Measurements from ENCODE around the gene CHMP1B.
A peak's percentile ranks its signal among the peaks of the same experiment; 100 is the strongest.
"Not testable (repeated sequence)": the region's sequence is repeated elsewhere in the genome, so short reads cannot be mapped to it uniquely, and the experiment has no call there.

CHMP1B gene

DNA sequence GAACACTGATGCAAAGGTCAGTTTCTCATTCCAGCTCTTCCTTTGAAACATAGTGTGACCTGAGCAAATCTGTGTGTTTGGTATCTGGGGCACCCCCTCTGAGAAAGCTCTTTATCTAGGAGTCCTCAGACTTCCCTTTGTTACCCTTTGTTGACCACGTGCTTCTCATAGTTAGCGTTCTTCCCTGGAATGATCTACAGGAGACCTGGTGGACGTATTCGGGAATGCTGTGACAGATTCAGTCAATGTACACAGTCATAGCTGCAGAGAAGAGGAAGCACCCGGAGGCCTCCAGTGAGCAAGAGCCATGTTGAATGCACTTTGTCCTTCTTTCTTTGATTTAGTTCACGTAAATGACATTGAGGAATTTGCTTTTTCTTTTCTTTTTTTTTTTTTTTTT is 10.7 kb upstream of the CHMP1B start:
- no peak for DNase-seq (ENCODE audit: low spot score)

- no peak for DNase-seq (ENCODE audit: low spot score)
Measured at GRCh38 chr18:11842562-11842961, 8.7 kb upstream of the CHMP1B start.

GRCh38 chr18:11844436-11844835 is 6.8 kb upstream of the CHMP1B start:
- DNase-seq (ENCODE audit: low spot score): no peak

GRCh38 chr18:11845654-11846053 is 5.6 kb upstream of the CHMP1B start:
- DNase-seq (ENCODE audit: low spot score): no peak

GRCh38 chr18:11847811-11848210 is 3.4 kb upstream of the CHMP1B start:
- no peak for DNase-seq (ENCODE audit: low spot score)

GRCh38 chr18:11849279-11849678 is 1.9 kb upstream of the CHMP1B start:
- DNase-seq (ENCODE audit: low spot score): no peak

DNA sequence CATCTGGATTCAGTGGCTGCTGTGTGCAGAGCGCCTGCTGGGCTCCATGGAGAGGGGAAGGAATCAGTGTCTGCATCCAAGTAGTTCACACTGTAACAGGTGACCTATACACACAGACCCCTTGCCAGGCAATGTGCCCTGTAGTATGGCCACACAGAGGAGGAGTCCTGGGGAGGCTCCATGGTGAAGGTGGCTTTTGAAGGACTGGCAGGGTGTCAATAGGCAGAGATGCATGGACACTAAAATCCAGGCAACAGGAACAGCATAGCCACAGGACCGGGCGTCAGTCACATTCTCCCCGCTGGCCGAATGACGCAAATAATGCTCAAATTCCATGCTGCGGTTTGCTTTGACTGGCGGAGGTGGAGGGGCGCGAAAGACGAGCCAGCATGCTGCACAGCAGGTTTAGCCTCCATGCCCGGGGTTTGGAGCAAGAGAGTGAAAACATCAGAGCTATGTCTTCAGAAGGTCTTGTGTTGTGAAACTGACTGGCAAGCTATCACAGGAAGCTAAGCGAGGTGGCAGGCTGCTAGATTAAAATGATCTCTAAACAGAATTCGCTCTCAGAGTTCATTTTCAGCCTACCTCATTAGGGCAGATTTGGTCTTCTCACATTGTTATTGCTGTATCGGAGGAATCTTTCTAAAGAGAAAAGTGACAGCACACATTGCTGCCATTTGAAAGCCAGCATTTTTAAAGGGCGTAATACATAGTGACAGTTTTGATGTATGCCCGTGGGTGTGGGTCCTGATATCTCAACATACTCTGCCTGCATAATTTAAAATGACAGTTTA is 1.2 kb upstream of the CHMP1B start:
- DNase-seq (ENCODE audit: low spot score): peak; percentile 15

DNA sequence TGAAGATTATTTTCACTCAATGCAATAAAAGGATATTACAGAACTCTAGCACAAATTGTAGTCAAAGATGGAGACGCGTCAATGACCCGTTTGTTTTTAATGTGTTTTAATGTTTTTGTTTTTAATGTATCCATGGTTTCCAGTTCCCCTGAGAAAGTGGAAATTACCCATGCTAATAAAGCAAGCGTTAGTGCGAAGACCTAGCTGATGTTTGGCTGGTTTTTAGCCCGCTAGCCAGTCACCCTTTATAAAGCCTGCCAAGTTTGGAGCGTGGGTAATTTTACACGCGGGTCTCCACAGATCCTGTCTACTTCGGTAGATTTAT is 430 bp upstream of the CHMP1B start:
- no peak for DNase-seq (ENCODE audit: low spot score)

DNA sequence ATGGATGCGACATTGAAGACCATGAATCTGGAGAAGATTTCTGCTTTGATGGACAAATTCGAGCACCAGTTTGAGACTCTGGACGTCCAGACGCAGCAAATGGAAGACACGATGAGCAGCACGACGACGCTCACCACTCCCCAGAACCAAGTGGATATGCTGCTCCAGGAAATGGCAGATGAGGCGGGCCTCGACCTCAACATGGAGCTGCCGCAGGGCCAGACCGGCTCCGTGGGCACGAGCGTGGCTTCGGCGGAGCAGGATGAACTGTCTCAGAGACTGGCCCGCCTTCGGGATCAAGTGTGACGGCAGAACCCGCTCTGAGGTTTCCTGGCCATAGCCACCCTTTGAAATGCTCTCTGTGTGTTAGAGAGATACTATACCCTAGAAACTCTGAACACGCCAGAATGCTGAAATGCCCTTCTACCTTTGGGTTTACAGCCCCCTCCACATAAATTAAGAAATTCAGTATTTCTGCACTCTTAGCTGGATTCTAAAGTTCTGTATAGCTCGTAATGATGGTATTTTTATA is 659 bp downstream of the CHMP1B start:
- peak; percentile 32 for DNase-seq (ENCODE audit: low spot score)

GRCh38 chr18:11854554-11854953 is 3.3 kb downstream of the CHMP1B start:
- not testable (repeated sequence) for DNase-seq (ENCODE audit: low spot score)

- peak; percentile 94 for DNase-seq (ENCODE audit: low spot score)
Measured at GRCh38 chr18:11857177-11857887, 6.1 kb downstream of the CHMP1B start.

- DNase-seq (ENCODE audit: low spot score): no peak
Measured at GRCh38 chr18:11859282-11859830, 8.1 kb downstream of the CHMP1B start.

DNA sequence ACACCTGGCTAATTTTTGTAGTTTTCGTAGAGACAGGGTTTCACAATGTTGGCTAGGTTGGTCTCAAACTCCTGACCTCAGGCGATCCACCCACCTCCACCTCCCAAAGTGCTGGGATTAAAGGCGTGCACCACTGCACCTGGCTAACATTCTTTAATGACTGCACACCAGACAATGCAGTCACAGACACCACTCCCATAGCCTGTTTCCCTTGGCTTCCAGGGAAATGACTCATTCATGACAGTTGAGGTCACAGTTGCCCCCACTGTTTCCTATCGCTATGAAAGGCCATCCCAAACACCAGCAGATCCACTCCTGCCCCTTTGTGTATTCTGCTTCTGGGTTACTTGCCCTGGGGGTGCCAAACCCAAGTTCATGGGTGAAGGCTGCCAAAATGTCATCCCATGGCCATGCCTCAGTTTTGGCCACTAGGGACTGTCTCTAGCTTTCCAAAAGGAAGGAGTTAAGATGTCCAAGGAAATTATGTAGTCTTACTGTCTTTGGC is 8.7 kb downstream of the CHMP1B start:
- DNase-seq (ENCODE audit: low spot score): peak; percentile 90

GRCh38 chr18:11860594-11861450 is 9.6 kb downstream of the CHMP1B start:
- no peak for DNase-seq (ENCODE audit: low spot score)

DNA sequence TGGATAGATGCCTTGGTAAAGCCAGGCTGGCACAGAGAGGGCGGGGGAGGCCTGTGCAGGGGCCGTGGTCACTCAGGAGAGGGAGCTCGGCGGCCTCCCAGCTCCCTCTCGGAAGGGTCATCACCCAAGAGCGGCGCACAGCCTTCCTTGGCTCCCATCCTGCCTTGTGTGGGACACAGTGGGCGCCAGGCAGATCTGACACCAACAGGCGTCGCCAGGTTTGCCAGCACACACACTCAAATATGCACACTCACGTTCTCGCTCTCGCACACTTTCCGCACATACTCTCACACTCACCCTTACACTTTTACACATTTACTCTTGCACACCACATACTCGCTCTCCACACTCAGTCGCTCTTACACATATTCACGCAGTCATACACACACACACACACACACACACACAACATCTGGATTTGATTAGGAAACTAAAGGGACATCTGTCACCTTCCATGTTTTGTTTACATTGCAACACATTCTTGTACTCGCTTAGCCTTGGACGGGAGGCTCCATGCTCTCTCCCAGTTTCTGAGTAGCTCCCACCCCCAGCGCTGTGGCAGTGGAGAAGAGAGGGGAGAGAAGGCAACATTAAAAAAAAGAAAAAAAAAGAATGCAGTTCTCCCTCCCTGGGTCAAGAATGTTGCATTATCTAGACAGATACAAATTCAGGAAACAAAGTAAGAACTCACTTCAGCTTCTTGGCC is 10.5 kb downstream of the CHMP1B start:
- no peak for DNase-seq (ENCODE audit: low spot score)

GRCh38 chr18:11862468-11863137 is 11.4 kb downstream of the CHMP1B start:
- no peak for DNase-seq (ENCODE audit: low spot score)

GRCh38 chr18:11864471-11864870 is 13.3 kb downstream of the CHMP1B start:
- DNase-seq (ENCODE audit: low spot score): no peak

DNA sequence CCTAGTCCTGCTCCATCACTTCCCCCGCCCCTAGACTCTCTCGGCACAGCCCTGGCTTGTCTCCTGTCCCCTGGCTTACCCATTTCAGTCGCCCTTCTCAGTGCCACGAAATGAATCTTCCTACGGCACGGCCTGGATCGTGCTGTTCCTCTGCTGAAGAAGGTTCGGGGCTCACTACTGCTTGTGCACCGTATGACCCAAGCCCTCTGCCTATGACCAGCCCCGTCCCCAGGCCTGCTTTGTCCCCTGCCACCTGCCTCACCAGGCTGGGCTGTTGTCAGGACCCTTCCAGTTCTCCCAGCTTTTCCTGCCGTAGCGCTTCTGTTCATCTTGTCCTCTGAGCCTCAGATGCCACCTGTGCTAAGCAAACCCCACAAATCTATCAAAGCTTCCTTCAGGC is 13.9 kb downstream of the CHMP1B start:
- no peak for DNase-seq (ENCODE audit: low spot score)

DNA sequence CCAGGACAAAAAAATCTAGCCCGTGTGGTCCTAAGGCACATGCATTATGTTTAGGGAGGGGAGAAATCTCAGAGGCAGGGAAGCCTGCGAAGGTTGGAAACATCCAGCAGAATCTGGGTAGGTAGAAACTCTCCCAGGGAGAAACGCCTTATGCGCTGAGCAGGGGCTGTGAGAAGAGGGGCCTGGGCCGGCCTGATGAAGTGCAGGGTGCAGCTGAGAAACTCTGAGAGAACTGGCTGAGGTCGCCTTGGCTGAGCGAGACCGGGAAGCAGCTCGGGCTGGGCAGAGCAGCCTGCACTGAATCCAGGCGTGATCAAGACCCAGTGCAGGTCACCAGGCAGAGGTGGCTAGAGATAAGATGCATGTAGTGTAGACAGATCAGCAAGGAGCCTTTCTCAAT is 15.1 kb downstream of the CHMP1B start:
- DNase-seq (ENCODE audit: low spot score): no peak

DNA sequence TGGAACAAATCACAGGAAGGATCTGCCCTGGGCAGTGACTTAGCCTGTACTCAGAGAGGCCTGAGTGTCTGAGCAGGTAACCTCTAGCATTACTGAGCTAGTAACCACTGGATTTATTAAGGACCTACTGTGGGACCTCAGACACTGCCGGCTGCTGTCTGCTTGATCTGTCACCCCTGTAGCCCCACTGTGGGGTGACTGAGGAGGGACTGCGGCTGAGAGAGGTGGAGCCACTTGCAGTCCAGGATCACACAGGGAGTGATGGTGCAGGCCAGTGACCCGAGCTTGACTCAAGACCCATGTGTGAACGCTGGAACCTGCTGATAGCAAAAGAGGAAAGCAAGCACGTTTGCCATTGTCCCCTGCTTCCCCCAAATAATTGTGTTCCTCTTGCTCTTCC is 15.6 kb downstream of the CHMP1B start:
- DNase-seq (ENCODE audit: low spot score): no peak

GRCh38 chr18:11868230-11868629 is 17.0 kb downstream of the CHMP1B start:
- DNase-seq (ENCODE audit: low spot score): no peak

All from kidney capillary endothelial cell (primary cell).